ENCODE measurements around the gene PHEX.

The PHEX gene

GRCh38 chrX:22109442-22109841, 77.3 kb downstream of the PHEX start:
- no peak for DNase-seq

GRCh38 chrX:22110729-22111494, 78.8 kb downstream of the PHEX start:
- no peak for DNase-seq

- DNase-seq = no peak
Measured at GRCh38 chrX:22116605-22117546, 84.8 kb downstream of the PHEX start.

GRCh38 chrX:22117633-22118032, 85.5 kb downstream of the PHEX start:
- DNase-seq = no peak

- DNase-seq = no peak
Measured at GRCh38 chrX:22118161-22118830, 86.2 kb downstream of the PHEX start.

- DNase-seq = no peak
Measured at GRCh38 chrX:22121161-22121560, 89.0 kb downstream of the PHEX start.

GRCh38 chrX:22122510-22122909, 90.4 kb downstream of the PHEX start:
- no peak for DNase-seq

- no peak for DNase-seq
Measured at GRCh38 chrX:22124098-22124497, 92.0 kb downstream of the PHEX start.

- DNase-seq = no peak
Measured at GRCh38 chrX:22125481-22125880, 93.4 kb downstream of the PHEX start.

- no peak for DNase-seq
Measured at GRCh38 chrX:22126327-22126726, 94.2 kb downstream of the PHEX start.

GRCh38 chrX:22128961-22129360, 96.8 kb downstream of the PHEX start:
- DNase-seq = no peak

GRCh38 chrX:22134681-22135080, 102.6 kb downstream of the PHEX start:
- DNase-seq = no peak

- no peak for DNase-seq
Measured at GRCh38 chrX:22135171-22135711, 103.1 kb downstream of the PHEX start.

- DNase-seq = peak; percentile 37
Measured at GRCh38 chrX:22135994-22136684, 104.0 kb downstream of the PHEX start.

- DNase-seq = no peak
Measured at GRCh38 chrX:22136711-22137110, 104.6 kb downstream of the PHEX start.

- DNase-seq = no peak
Measured at GRCh38 chrX:22139822-22140221, 107.7 kb downstream of the PHEX start.

GRCh38 chrX:22141047-22141730, 109.1 kb downstream of the PHEX start:
- no peak for DNase-seq

- no peak for DNase-seq
Measured at GRCh38 chrX:22147214-22147613, 115.1 kb downstream of the PHEX start.

GRCh38 chrX:22147942-22148341, 115.8 kb downstream of the PHEX start:
- DNase-seq = no peak

- no peak for DNase-seq
Measured at GRCh38 chrX:22148565-22148964, 116.4 kb downstream of the PHEX start.

- no peak for DNase-seq
Measured at GRCh38 chrX:22150371-22150770, 118.2 kb downstream of the PHEX start.

GRCh38 chrX:22155126-22155525, 123.0 kb downstream of the PHEX start:
- DNase-seq = no peak
